Measurements from ENCODE around the gene P4HTM.

The P4HTM gene

DNA sequence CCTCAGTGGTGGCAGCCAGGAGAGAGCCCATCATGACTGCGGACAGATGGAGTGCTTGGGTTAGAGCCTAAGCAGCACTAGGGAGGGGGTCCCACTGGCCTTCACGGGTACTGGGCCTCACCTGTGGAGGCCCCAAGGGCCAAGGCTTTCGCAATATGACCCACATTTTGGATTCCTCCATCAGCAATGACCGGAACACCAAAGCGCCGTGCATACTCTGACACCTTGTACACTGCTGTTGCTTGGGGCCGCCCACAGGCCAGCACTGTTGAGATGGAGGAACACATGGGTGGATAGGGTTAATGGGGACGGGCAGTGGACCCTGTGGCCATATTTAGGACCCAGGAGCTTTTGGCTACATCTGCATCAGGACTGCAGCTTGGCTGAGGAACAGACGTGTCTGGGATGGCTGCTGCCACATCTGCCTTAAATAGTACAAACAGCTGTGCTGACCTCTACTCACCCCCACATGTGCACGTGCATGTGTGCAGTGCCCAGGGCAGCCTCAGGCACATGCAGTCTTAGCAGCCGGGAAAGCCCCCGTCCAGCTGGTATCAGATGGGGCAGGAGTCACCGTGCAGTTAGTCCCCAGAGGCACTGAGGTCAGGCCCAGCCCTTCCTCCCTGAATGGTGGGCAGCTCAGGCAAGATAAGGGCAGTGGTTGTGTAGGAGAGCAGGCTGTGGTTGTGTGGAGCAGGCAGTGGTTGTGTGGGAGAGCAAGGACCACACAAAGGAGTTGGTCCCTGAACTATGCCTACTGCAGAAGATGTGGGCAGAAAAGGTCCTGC, 35.2 kb downstream of the P4HTM start:
- DNase-seq (ENCODE audit: low read depth): no peak
- H3K4me3 ChIP-seq (ENCODE audit: low read depth, low read length): no peak overlapping the region
- no peak for TF ChIP-seq CTCF (conservative IDR thresholded peaks at IDR 0.05; ENCODE audit: low read depth, low read length)

DNA sequence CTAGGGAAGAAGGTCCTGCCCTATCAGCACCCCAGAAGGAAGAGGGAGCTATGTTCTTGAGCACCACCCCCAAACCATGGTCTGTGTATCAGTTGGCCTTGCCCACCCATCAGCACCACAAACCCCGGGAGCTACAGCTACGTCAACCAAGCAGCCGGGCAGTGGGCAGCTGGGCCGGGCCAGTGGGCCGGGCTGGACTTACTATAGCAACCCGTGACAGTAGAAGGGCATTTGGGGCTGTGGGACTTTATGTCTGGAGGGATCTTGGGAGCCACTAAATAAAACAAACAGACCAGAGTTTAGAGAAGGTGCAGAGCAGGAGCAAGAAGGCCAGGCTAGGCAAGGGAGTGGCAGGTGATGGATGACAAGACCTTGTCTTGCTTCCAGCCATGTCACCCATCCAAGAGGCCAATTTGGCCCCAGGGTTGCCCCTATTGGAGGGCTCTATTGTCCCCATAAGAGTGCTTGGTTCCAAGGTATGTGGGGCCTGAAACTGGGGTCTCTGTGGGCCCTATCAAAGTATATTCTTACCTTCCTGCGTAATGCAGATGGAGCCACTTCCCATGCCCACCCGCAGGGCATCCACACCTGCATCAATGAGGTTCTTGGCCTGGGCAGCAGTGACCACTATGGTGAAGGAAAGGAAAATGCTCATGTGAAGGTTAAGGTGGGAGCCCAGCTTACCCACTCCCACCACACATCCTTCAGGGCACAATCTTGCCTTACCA, 35.9 kb downstream of the P4HTM start:
- no peak overlapping the region for H3K4me3 ChIP-seq (ENCODE audit: low read depth, low read length)
- TF ChIP-seq CTCF (conservative IDR thresholded peaks at IDR 0.05; ENCODE audit: low read depth, low read length): no peak
- DNase-seq (ENCODE audit: low read depth): no peak

GRCh38 chr3:49026536-49026935, 36.5 kb downstream of the P4HTM start:
- DNase-seq (ENCODE audit: low read depth): no peak
- no peak for TF ChIP-seq CTCF (conservative IDR thresholded peaks at IDR 0.05; ENCODE audit: low read depth, low read length)
- H3K4me3 ChIP-seq (ENCODE audit: low read depth, low read length): no peak overlapping the region

GRCh38 chr3:49027634-49028033, 37.6 kb downstream of the P4HTM start:
- H3K4me3 ChIP-seq (ENCODE audit: low read depth, low read length): no peak overlapping the region
- no peak for DNase-seq (ENCODE audit: low read depth)
- no peak for TF ChIP-seq CTCF (conservative IDR thresholded peaks at IDR 0.05; ENCODE audit: low read depth, low read length)

DNA sequence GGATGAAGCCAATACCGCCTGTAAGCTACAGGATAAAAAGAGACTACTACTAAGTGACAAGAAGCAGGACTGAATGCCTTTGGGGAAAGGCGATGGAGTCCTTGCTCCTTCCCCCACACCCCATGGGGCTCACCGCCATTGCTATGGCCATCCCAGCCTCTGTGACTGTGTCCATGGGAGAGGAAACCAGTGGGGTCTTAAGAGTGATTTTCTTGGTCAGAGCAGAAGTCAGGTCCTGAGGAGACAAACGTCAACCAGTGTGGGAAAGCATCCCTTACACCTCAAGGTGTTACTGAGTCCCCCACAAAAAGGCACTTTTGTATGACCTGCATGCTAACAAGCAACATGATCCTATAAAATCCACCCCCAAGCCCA, 38.2 kb downstream of the P4HTM start:
- peak overlapping the region; percentile 81 for H3K4me3 ChIP-seq (ENCODE audit: low read depth, low read length)
- DNase-seq (ENCODE audit: low read depth): no peak
- TF ChIP-seq CTCF (conservative IDR thresholded peaks at IDR 0.05; ENCODE audit: low read depth, low read length): no peak

GRCh38 chr3:49028673-49029562, 38.9 kb downstream of the P4HTM start, which contains the start of gene IMPDH2:
TSS of gene IMPDH2 (minus strand) at chr3:49029398. CDS start at chr3:49029350, 48 bp downstream.
- TF ChIP-seq CTCF (conservative IDR thresholded peaks at IDR 0.05; ENCODE audit: low read depth, low read length): peak; percentile 13
- peak; percentile 94 for DNase-seq (ENCODE audit: low read depth)
- peak within 1 kb of the TSS; percentile 81 for H3K4me3 ChIP-seq (ENCODE audit: low read depth, low read length)
